OCI-LY7 (cell line): ENCODE data around the gene ERC1. TPM values are rescaled to one million over a fixed set of nuclear protein-coding genes. Genes with fewer than 3 reads are reported as not detected.

Experiments
- BruUV-seq: library from RNA; stranded (reverse); fragments of 400-500 nt; replicated peaks from 2 replicates; lab custom pipeline; 2021; lab: Mats Ljungman, UMichigan
- CTCF ChIA-PET: fragments of 300-600 bp; sonication (Branson Sonifier 250); formaldehyde crosslinking; loops from one replicate; lab custom pipeline; 2022; ENCODE audit warnings: antibody characterized with exemption; ENCODE audit not compliant: unreplicated experiment; lab: Charles Lee
- POLR2A ChIA-PET: fragments of 300-600 bp; sonication (Branson Sonifier 250); formaldehyde crosslinking; loops from one replicate; lab custom pipeline; 2022; ENCODE audit warnings: antibody characterized with exemption; lab: Charles Lee
- DNase-seq: peaks from one replicate; pipeline ENCODE4 v3.0.0-alpha.2; 2015; ENCODE audit warnings: low spot score
- H2AFZ ChIP-seq: fragments of 200-600 bp; sonication (generic), shearing (Covaris generic); 2 replicates; pipeline ENCODE4 v1.6.1; 2014; ENCODE audit warnings: mild to moderate bottlenecking, antibody characterized with exemption, low read length, moderate library complexity
- H3K27ac ChIP-seq: fragments of 200-600 bp; sonication (generic); 2 replicates; pipeline ENCODE4 v1.5.1; 2014; ENCODE audit warnings: mixed run types, low read depth, mild to moderate bottlenecking, moderate library complexity, low read length, inconsistent platforms; ENCODE audit not compliant: poor library complexity, severe bottlenecking
- H3K36me3 ChIP-seq: fragments of 200-600 bp; sonication (generic); 2 replicates; pipeline ENCODE4 v1.6.1; 2014; ENCODE audit warnings: mild to moderate bottlenecking, antibody characterized with exemption, low read length, moderate library complexity, mixed read lengths; ENCODE audit not compliant: insufficient read depth
- H3K4me1 ChIP-seq: fragments of 200-600 bp; sonication (generic); 2 replicates; pipeline ENCODE4 v1.5.1; 2014; ENCODE audit warnings: mild to moderate bottlenecking, low read length; ENCODE audit not compliant: insufficient read depth, poor library complexity, severe bottlenecking
- H3K4me2 ChIP-seq: fragments of 200-600 bp; sonication (generic); 2 replicates; pipeline ENCODE4 v1.6.1; 2014; ENCODE audit warnings: mild to moderate bottlenecking, low read length
- H3K4me3 ChIP-seq: fragments of 200-600 bp; sonication (generic); 2 replicates; pipeline ENCODE4 v1.5.1; 2014; ENCODE audit warnings: mild to moderate bottlenecking, low read depth, low read length; ENCODE audit not compliant: poor library complexity, severe bottlenecking
- H3K79me2 ChIP-seq: fragments of 200-600 bp; sonication (generic); 2 replicates; pipeline ENCODE4 v1.6.1; 2016; ENCODE audit warnings: low read depth, mild to moderate bottlenecking, low read length, moderate library complexity, mixed read lengths; ENCODE audit not compliant: insufficient read depth
- H3K9me2 ChIP-seq: fragments of 200-600 bp; sonication (generic); 2 replicates; pipeline ENCODE4 v1.6.1; 2016; ENCODE audit warnings: mild to moderate bottlenecking, low read length, mixed read lengths; ENCODE audit not compliant: insufficient read depth
- H3K9me3 ChIP-seq: fragments of 200-600 bp; sonication (generic); 2 replicates; pipeline ENCODE4 v1.6.1; 2014; ENCODE audit warnings: mild to moderate bottlenecking, mixed run types, low read length, mixed read lengths
- H4K20me1 ChIP-seq: fragments of 200-600 bp; sonication (generic); 2 replicates; pipeline ENCODE4 v1.6.1; 2014; ENCODE audit warnings: mild to moderate bottlenecking, antibody characterized with exemption, low read length, moderate library complexity, mixed read lengths; ENCODE audit not compliant: insufficient read depth
- EZH2phosphoT487 ChIP-seq: fragments of 200-600 bp; sonication (generic); IDR thresholded peaks from 2 replicates; pipeline ENCODE4 v1.6.1; 2018; ENCODE audit warnings: low read depth, borderline replicate concordance, mild to moderate bottlenecking, mixed run types, antibody characterized with exemption, low read length, moderate library complexity, mixed read lengths
- intact Hi-C: fragments of 100-400 bp; cut with micrococcal nuclease; formaldehyde crosslinking; loops from one replicate; pipeline ENCODE4 v1.10.0; 2022; ENCODE audit not compliant: unreplicated experiment
- total RNA-seq, 2 experiments: library from RNA; depleted of rRNA in 1 of 2; stranded (reverse); fragments of >200 nt in 1 of 2; shearing (Covaris generic) in 1 of 2; gene quantifications; 2 replicates each; pipeline ENCODE4 v1.2.3, GENCODE V29; 2014 to 2022
- TF ChIP-seq, protein P1 (sequence below): fragments of 200-600 bp; sonication (generic); conservative IDR thresholded peaks from 2 replicates; pipeline ENCODE4 v1.5.1; 2014; ENCODE audit warnings: mild to moderate bottlenecking, antibody characterized with exemption, low read length, moderate library complexity, mixed read lengths

The ERC1 gene
- total RNA-seq, 2 experiments from 2014 or later: 26.9 to 86.9 TPM

DNA sequence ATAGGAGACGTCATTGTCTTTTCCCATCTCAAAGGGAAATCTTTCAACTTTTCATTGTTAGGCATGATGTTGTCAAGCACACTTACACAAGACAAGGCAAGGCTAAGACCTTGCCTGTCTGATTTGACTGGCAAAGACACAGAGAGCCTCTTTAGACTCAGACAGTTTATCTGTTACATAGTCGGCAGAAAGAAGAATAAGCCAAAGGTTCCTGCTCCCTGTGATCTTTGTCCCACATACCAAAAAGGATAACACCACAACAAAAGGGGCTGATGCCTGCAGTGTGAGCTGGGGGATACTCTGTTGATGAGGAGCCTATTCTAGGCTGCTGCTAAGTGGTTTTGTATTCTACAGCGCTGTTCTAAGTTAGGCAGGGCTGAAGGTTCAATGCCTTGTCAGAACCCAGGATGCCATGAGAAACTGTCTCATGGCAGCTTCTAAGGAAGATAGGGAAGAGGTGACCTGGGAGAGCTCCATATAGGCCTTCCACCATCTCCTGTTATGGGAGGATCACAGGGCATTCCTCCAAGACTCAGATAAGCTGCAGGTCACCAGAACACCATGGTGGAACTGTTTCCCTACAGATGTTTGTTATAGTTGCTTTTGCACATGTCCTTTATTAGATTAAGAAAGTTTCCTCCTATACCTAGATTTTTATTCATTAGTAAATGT is 12.7 kb downstream of the ERC1 start:
- ChIA-PET CTCF (no interaction called here), POLR2A (interaction anchor here (1.3 kb wide), 1 partner anchor 9 kb away, joined by 6 read pairs; no protein-coding TSS in a partner anchor)
- no peaks in the 10 kb centered on the region for H3K9me2 ChIP-seq
- H3K27ac ChIP-seq: no peak overlapping the region
- no peaks in the 10 kb centered on the region for H3K9me3 ChIP-seq
- no peak overlapping the region for H3K4me2 ChIP-seq
- peaks cover 21% of the 10 kb centered on the region for H3K36me3 ChIP-seq
- no peak overlapping the region for H3K4me3 ChIP-seq
- intact Hi-C loops: no loop called here
- TF ChIP-seq EZH2phosphoT487: no peak
- TF ChIP-seq, protein P1, sequence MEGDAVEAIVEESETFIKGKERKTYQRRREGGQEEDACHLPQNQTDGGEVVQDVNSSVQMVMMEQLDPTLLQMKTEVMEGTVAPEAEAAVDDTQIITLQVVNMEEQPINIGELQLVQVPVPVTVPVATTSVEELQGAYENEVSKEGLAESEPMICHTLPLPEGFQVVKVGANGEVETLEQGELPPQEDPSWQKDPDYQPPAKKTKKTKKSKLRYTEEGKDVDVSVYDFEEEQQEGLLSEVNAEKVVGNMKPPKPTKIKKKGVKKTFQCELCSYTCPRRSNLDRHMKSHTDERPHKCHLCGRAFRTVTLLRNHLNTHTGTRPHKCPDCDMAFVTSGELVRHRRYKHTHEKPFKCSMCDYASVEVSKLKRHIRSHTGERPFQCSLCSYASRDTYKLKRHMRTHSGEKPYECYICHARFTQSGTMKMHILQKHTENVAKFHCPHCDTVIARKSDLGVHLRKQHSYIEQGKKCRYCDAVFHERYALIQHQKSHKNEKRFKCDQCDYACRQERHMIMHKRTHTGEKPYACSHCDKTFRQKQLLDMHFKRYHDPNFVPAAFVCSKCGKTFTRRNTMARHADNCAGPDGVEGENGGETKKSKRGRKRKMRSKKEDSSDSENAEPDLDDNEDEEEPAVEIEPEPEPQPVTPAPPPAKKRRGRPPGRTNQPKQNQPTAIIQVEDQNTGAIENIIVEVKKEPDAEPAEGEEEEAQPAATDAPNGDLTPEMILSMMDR: no peak
- peaks cover 7% of the 10 kb centered on the region for H3K4me1 ChIP-seq
- no peak overlapping the region for H2AFZ ChIP-seq
- no peaks in the 10 kb centered on the region for H4K20me1 ChIP-seq
- BruUV-seq: no TSS peak
- DNase-seq: no peak
- H3K79me2 ChIP-seq: peaks cover 38% of the 10 kb centered on the region; the same call in 1 of the 2 replicates

DNA sequence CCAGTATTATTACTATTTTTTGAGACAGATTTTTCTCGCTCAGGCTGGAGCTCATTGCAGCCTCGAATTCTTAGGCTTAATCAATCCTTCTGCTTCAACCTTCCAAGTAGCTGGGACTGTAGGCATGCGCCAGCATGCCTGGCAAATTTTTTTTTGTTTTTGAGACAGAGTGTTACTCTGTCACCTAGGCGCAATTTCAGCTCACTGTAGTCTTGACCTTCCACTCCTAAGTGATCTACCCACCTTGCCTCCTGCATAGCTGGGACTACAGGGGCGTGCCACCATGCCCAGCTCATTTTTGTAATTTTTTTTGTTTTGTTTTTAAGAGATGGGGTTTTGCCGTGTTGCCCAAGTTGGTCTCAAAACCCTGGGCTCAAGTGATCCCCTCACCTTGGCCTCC is 15.2 kb downstream of the ERC1 start:
- no peak overlapping the region for H3K27ac ChIP-seq
- no peaks in the 10 kb centered on the region for H3K9me3 ChIP-seq
- H3K4me2 ChIP-seq: no peak overlapping the region
- no peak for DNase-seq
- intact Hi-C loops: no loop called here
- H4K20me1 ChIP-seq: no peaks in the 10 kb centered on the region
- BruUV-seq: no TSS peak
- no peak overlapping the region for H2AFZ ChIP-seq
- peaks cover 17% of the 10 kb centered on the region for H3K36me3 ChIP-seq
- TF ChIP-seq, protein P1: no peak
- TF ChIP-seq EZH2phosphoT487: no peak
- ChIA-PET POLR2A (no interaction called here), CTCF (interaction anchor here (0.8 kb wide), 1 partner anchor 111 kb away, joined by 3 read pairs; no protein-coding TSS in a partner anchor)
- no peaks in the 10 kb centered on the region for H3K4me1 ChIP-seq
- H3K79me2 ChIP-seq: peaks cover 21% of the 10 kb centered on the region; the same call in 1 of the 2 replicates
- no peaks in the 10 kb centered on the region for H3K9me2 ChIP-seq
- no peak overlapping the region for H3K4me3 ChIP-seq

DNA sequence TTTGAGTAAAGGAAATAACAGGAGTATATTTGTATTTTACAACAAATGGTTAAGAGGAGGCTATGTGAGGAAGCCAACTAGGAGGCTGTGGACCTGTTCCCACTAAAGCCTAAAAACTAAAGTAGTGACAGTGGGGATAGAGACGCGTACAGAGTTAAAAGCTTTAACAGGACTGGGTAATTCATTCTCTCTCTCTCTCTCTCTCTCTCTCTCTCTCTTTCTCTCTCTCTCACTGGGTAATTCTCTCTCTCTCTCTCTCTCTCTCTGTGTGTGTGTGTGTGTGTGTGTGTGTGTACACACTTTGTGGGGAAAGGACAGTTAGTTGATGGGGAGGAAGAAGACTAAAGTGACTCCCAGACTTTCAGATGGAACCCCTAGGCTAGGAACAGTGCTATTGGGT is 16.3 kb downstream of the ERC1 start:
- Histone ChIP-seq H2AFZ (no peak overlapping the region), H3K9me3 (no peaks in the 10 kb centered on the region), H3K4me2 (no peak overlapping the region), H3K79me2 (peaks cover 17% of the 10 kb centered on the region; the same call in 1 of the 2 replicates), H3K27ac (no peak overlapping the region), H3K9me2 (no peaks in the 10 kb centered on the region), H3K4me3 (no peak overlapping the region), H4K20me1 (no peaks in the 10 kb centered on the region), H3K36me3 (peaks cover 10% of the 10 kb centered on the region), H3K4me1 (no peaks in the 10 kb centered on the region)
- BruUV-seq: no TSS peak
- TF ChIP-seq, protein P1: no peak
- no peak for TF ChIP-seq EZH2phosphoT487
- intact Hi-C loops: no loop called here
- ChIA-PET POLR2A (no interaction called here), CTCF (no interaction called here)
- DNase-seq: no peak
